ENCODE data around the gene TBC1D1.

TBC1D1 gene

GRCh38 chr4:38152305-38152704 lies 261.4 kb downstream of the TBC1D1 start:
- no peak overlapping the region for H3K4me3 ChIP-seq (ENCODE audit: low read length)
- no peak for TF ChIP-seq CTCF (conservative IDR thresholded peaks at IDR 0.05; ENCODE audit: low read length)
- DNase-seq (ENCODE audit: low read depth), result peak; percentile 36

- H3K4me3 ChIP-seq (ENCODE audit: low read length), result no peak overlapping the region
- DNase-seq (ENCODE audit: low read depth), result no peak
- no peak for TF ChIP-seq CTCF (conservative IDR thresholded peaks at IDR 0.05; ENCODE audit: low read length)
Observed at GRCh38 chr4:38152721-38153386, 262.0 kb downstream of the TBC1D1 start.

- no peak overlapping the region for H3K4me3 ChIP-seq (ENCODE audit: low read length)
- TF ChIP-seq CTCF (conservative IDR thresholded peaks at IDR 0.05; ENCODE audit: low read length), result no peak
- no peak for DNase-seq (ENCODE audit: low read depth)
Observed at GRCh38 chr4:38153387-38153760, 262.5 kb downstream of the TBC1D1 start.

GRCh38 chr4:38154252-38154651 lies 263.4 kb downstream of the TBC1D1 start:
- DNase-seq (ENCODE audit: low read depth), result no peak
- no peak for TF ChIP-seq CTCF (conservative IDR thresholded peaks at IDR 0.05; ENCODE audit: low read length)
- H3K4me3 ChIP-seq (ENCODE audit: low read length), result no peak overlapping the region

GRCh38 chr4:38154681-38155588 lies 264.1 kb downstream of the TBC1D1 start:
- no peak for TF ChIP-seq CTCF (conservative IDR thresholded peaks at IDR 0.05; ENCODE audit: low read length)
- H3K4me3 ChIP-seq (ENCODE audit: low read length), result no peak overlapping the region
- DNase-seq (ENCODE audit: low read depth), result peak; percentile 64

GRCh38 chr4:38155589-38156294 lies 264.9 kb downstream of the TBC1D1 start:
- no peak for TF ChIP-seq CTCF (conservative IDR thresholded peaks at IDR 0.05; ENCODE audit: low read length)
- DNase-seq (ENCODE audit: low read depth), result no peak
- no peak overlapping the region for H3K4me3 ChIP-seq (ENCODE audit: low read length)

Measured in AG10803 (cell line).